HEK293 (cell line): Measurements from ENCODE around the gene NRP2.

ENCODE experiments used
- CTCF ChIA-PET: fragments of 350-600 bp; formaldehyde crosslinking; extraction: SDS; loops from one replicate; lab custom pipeline; 2021; ENCODE audit warnings: antibody characterized with exemption; lab: Yijun Ruan, JAX
- POLR2A ChIA-PET: fragments of 300-600 bp; formaldehyde crosslinking; extraction: SDS; loops from one replicate; lab custom pipeline; 2020; ENCODE audit warnings: antibody characterized with exemption, inconsistent platforms; lab: Yijun Ruan, JAX
- H3K27ac ChIP-seq: fragments of 200-500 bp; sonication (Bioruptor generic); 2 replicates; pipeline ENCODE4 v1.5.1; 2014; ENCODE audit warnings: low read depth, low read length, control low read depth, inconsistent platforms; ENCODE audit errors: extremely low read depth
- H3K36me3 ChIP-seq, 2 experiments: fragments of 200-500 bp in 1 of 2; sonication (Bioruptor generic) in 1 of 2; 1 replicate in 1 of 2; 2 replicates in 1 of 2; pipeline ENCODE4 v1.5.1; 2014 to 2017; ENCODE audit warnings: inconsistent platforms in 2 of 2, low read length in 2 of 2; ENCODE audit not compliant: control insufficient read depth in 2 of 2, insufficient read depth in 1 of 2
- H3K4me1 ChIP-seq: fragments of 200-500 bp; sonication (Bioruptor generic); 2 replicates; pipeline ENCODE4 v1.5.1; 2014; ENCODE audit warnings: mild to moderate bottlenecking, low read length, inconsistent platforms; ENCODE audit not compliant: control insufficient read depth, insufficient read depth
- H3K4me3 ChIP-seq: 2 replicates; pipeline ENCODE4 v1.5.1; 2011; ENCODE audit warnings: low read depth, mild to moderate bottlenecking, control low read depth, low read length, moderate library complexity
- H3K9me3 ChIP-seq: fragments of 200-500 bp; sonication (Bioruptor generic); 2 replicates; pipeline ENCODE4 v1.5.1; 2014; ENCODE audit warnings: low read depth, low read length, inconsistent platforms; ENCODE audit not compliant: control insufficient read depth, insufficient read depth
- MYNN ChIP-seq: fragments of 450-650 bp; formaldehyde crosslinking; IDR thresholded peaks from 2 replicates; pipeline ENCODE4 v1.5.1; 2016; ENCODE audit warnings: missing biosample characterization, missing genetic modification characterization, borderline replicate concordance
- PRDM4 ChIP-seq: fragments of 450-650 bp; formaldehyde crosslinking; IDR thresholded peaks from 2 replicates; pipeline ENCODE4 v1.5.1; 2017; ENCODE audit warnings: missing biosample characterization, missing genetic modification characterization
- SETDB1 ChIP-seq: IDR thresholded peaks from one replicate; pipeline ENCODE4 v1.6.1; 2017; ENCODE audit warnings: mild to moderate bottlenecking, low read length, moderate library complexity, mixed read lengths; ENCODE audit not compliant: insufficient read length
- TCF7L2 ChIP-seq: IDR thresholded peaks from 2 replicates; pipeline ENCODE4 v1.6.1; 2011; ENCODE audit warnings: low read depth, mild to moderate bottlenecking, inconsistent platforms, low read length, moderate library complexity, borderline replicate concordance
- TRIM28 ChIP-seq: IDR thresholded peaks from 2 replicates; pipeline ENCODE4 v1.6.1; 2011; ENCODE audit warnings: low read length, control low read depth, borderline replicate concordance
- WT1 ChIP-seq: fragments of 450-650 bp; formaldehyde crosslinking; IDR thresholded peaks from 2 replicates; pipeline ENCODE4 v1.5.1; 2016; ENCODE audit warnings: missing biosample characterization, missing genetic modification characterization
- ZBTB7A ChIP-seq: fragments of 450-650 bp; formaldehyde crosslinking; IDR thresholded peaks from 2 replicates; pipeline ENCODE4 v1.5.1; 2016; ENCODE audit warnings: low read depth, missing biosample characterization, missing genetic modification characterization
- ZNF18 ChIP-seq: fragments of 450-650 bp; formaldehyde crosslinking; IDR thresholded peaks from 2 replicates; pipeline ENCODE4 v1.5.1; 2016; ENCODE audit warnings: missing biosample characterization, missing genetic modification characterization
- ZNF221 ChIP-seq: fragments of 450-650 bp; formaldehyde crosslinking; IDR thresholded peaks from 2 replicates; pipeline ENCODE4 v1.5.1; 2017; ENCODE audit warnings: missing biosample characterization, missing genetic modification characterization, borderline replicate concordance
- ZNF239 ChIP-seq: fragments of 450-650 bp; formaldehyde crosslinking; IDR thresholded peaks from 2 replicates; pipeline ENCODE4 v1.5.1; 2016; ENCODE audit warnings: missing biosample characterization, missing genetic modification characterization
- ZNF26 ChIP-seq: fragments of 450-650 bp; formaldehyde crosslinking; IDR thresholded peaks from 2 replicates; pipeline ENCODE4 v1.5.1; 2016; ENCODE audit warnings: missing biosample characterization, missing genetic modification characterization
- ZNF292 ChIP-seq: fragments of 450-650 bp; formaldehyde crosslinking; IDR thresholded peaks from 2 replicates; pipeline ENCODE4 v1.5.1; 2016; ENCODE audit warnings: low read depth, missing biosample characterization, missing genetic modification characterization, borderline replicate concordance
- ZNF37A ChIP-seq: fragments of 450-650 bp; IDR thresholded peaks from 2 replicates; pipeline ENCODE4 v1.5.1; 2018; ENCODE audit warnings: missing biosample characterization, missing genetic modification characterization
- ZNF521 ChIP-seq: fragments of 450-650 bp; formaldehyde crosslinking; IDR thresholded peaks from 2 replicates; pipeline ENCODE4 v1.5.1; 2017; ENCODE audit warnings: missing biosample characterization, mild to moderate bottlenecking, missing genetic modification characterization
- ZNF529 ChIP-seq: fragments of 450-650 bp; formaldehyde crosslinking; IDR thresholded peaks from 2 replicates; pipeline ENCODE4 v1.5.1; 2017; ENCODE audit warnings: missing genetic modification characterization, missing biosample characterization; ENCODE audit not compliant: insufficient replicate concordance
- ZNF610 ChIP-seq: fragments of 450-650 bp; formaldehyde crosslinking; IDR thresholded peaks from 2 replicates; pipeline ENCODE4 v1.5.1; 2016; ENCODE audit warnings: missing biosample characterization, missing genetic modification characterization, borderline replicate concordance
- ZNF704 ChIP-seq: fragments of 450-650 bp; formaldehyde crosslinking; IDR thresholded peaks from 2 replicates; pipeline ENCODE4 v1.5.1; 2016; ENCODE audit warnings: missing biosample characterization, missing genetic modification characterization
- TF ChIP-seq, protein P1 (sequence below): fragments of 450-650 bp; formaldehyde crosslinking; IDR thresholded peaks from 2 replicates; pipeline ENCODE4 v1.5.1; 2016; ENCODE audit warnings: missing biosample characterization, missing genetic modification characterization

Gene NRP2

DNA sequence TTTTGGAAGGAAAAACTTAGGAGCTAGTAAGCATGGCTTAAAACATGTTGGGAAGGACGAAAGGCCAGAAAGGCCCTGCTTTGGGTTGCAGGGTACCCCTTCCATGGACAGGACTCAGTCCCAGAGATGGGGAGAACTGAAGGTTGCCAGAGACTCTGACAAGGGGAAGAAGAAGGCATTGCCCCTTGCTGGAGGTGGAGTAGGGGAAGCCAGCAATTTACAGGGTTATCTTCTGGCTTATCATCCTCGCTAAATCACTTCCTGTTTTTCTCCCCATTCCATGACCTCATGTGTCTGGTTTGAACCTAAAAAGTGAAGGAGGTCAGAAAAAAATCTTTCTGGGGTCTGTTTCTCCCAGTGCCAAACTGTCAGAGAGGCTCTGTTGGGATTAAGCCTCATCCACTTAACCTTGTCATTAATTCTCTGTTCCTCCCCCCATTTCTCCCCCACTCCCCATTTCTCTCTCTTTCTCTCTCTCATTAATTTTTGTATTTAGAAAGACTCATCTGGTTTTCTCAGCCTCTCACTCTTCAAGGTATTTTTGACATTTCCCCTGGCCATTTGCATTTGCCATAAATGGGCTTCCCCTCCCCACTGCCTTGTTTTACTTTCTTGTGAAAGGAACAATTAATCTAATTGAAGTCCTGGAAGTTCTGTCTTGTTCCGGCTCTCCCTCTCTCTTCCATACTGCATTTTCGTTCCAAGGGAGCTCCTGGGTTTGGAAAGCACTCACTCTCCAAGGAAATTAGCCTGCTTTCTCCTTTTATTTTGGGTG, 17.4 kb downstream of the NRP2 start:
- H3K4me1 ChIP-seq: peaks cover 3% of the 10 kb centered on the region; the same call in 1 of the 2 replicates
- H3K9me3 ChIP-seq: no peaks in the 10 kb centered on the region
- no peak overlapping the region for H3K4me3 ChIP-seq
- peaks cover 0 to 3% of the 10 kb centered on the region in 2 experiments; a peak in 1 of 3 replicates for H3K36me3 ChIP-seq
- no peak overlapping the region for H3K27ac ChIP-seq
- POLR2A ChIA-PET: no interaction called here
- TF ChIP-seq TCF7L2: no peak
- CTCF ChIA-PET: interaction anchor here (0.7 to 0.9 kb wide), 2 partner anchors 52 to 1439 kb away, joined by 4 read pairs; no protein-coding TSS in a partner anchor

DNA sequence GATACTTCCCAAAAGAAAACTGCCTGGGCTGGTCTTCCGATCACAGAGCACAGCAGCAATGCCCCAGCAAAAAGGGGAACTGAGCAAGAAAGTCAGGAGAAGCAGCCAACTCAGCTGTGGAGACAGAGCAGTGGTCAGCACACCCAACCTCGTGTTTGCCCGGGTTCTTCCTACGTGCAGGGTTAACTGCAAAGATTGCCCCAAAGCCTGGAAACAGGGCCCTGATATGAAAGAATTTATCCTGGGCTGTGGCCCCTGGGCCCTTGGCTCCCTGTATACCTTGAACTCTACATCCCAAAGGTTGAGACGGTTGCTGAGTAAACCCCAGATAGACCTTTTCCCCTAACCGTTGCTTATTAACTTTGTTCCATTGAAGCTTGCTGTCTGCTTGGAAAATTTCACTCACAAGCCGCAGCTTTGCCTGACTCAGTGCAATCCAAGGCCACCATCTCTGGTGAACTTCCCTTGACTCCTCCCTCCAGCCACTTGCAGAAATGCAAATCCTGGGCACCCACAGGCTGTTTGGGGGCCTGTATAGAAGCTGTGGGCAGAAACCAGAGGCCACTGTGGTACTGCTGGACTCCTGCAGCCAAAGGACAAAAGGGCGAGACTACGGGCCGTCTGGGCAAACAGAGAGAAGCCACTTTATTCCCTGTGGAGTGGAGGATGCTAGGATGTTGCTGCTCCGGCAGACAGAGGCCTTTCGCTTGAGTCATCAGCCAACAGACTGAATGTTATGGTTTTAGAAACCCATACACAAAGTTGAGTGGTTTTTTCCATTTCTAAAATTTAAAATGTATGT, 18.2 kb downstream of the NRP2 start:
- Histone ChIP-seq H3K9me3 (no peaks in the 10 kb centered on the region), H3K4me1 (peaks cover 1% of the 10 kb centered on the region; the same call in 1 of the 2 replicates), H3K4me3 (no peak overlapping the region), H3K27ac (no peak overlapping the region), H3K36me3 (peaks cover 0 to 3% of the 10 kb centered on the region in 2 experiments; a peak in 1 of 3 replicates)
- POLR2A ChIA-PET: interaction anchor here (0.7 kb wide), 1 partner anchor 12 kb away, joined by 3 read pairs; no protein-coding TSS in a partner anchor
- TF ChIP-seq, protein P1, sequence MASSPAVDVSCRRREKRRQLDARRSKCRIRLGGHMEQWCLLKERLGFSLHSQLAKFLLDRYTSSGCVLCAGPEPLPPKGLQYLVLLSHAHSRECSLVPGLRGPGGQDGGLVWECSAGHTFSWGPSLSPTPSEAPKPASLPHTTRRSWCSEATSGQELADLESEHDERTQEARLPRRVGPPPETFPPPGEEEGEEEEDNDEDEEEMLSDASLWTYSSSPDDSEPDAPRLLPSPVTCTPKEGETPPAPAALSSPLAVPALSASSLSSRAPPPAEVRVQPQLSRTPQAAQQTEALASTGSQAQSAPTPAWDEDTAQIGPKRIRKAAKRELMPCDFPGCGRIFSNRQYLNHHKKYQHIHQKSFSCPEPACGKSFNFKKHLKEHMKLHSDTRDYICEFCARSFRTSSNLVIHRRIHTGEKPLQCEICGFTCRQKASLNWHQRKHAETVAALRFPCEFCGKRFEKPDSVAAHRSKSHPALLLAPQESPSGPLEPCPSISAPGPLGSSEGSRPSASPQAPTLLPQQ: no peak
- no peak for TF ChIP-seq ZNF292
- TF ChIP-seq TRIM28: no peak
- TF ChIP-seq ZNF521 (tag by site-specific recombination): no peak
- no peak for TF ChIP-seq WT1
- TF ChIP-seq SETDB1: no peak
- no peak for TF ChIP-seq PRDM4 (tag by site-specific recombination)
- TF ChIP-seq ZNF704 (tag by site-specific recombination): no peak
- no peak for TF ChIP-seq ZBTB7A (tag by site-specific recombination)
- no peak for TF ChIP-seq ZNF18 (tag by site-specific recombination)
- no peak for TF ChIP-seq MYNN (tag by site-specific recombination)
- TF ChIP-seq ZNF37A (tag by site-specific recombination): no peak
- no peak for TF ChIP-seq ZNF26 (tag by site-specific recombination)
- no peak for TF ChIP-seq ZNF239
- no peak for TF ChIP-seq ZNF221 (tag by site-specific recombination)
- no peak for TF ChIP-seq ZNF529 (tag by site-specific recombination)
- TF ChIP-seq ZNF610 (tag by site-specific recombination): no peak
- CTCF ChIA-PET: interaction anchor here (0.6 to 0.7 kb wide), 2 partner anchors 14 to 51 kb away, joined by 3 to 4 read pairs; no protein-coding TSS in a partner anchor
